Ovary (tissue), 9 donors: ENCODE data around the gene PIWIL1. TPM values are rescaled to one million over a fixed set of nuclear protein-coding genes. Genes with fewer than 3 reads are reported as not detected.

ENCODE experiments used
- DNase-seq, 5 donors: peaks; one replicate each; pipeline ENCODE4 v3.0.0-alpha.2; 2019 to 2020
- H3K27ac ChIP-seq, 2 donors: fragments of 200-600 bp; one replicate each; pipeline versions ENCODE4 v1.5.1 to v1.8.0; 2019 to 2022
- H3K27me3 ChIP-seq: fragments of 200-600 bp; one replicate; pipeline ENCODE4 v1.8.0; 2022
- H3K36me3 ChIP-seq: fragments of 200-600 bp; sonication (generic); one replicate; pipeline ENCODE4 v1.5.1; 2019
- H3K4me1 ChIP-seq: one replicate; pipeline ENCODE4 v1.8.1; 2013; ENCODE audit warnings: mild to moderate bottlenecking, moderate library complexity; ENCODE audit not compliant: insufficient read depth
- H3K4me3 ChIP-seq: fragments of 200-600 bp; sonication (generic); one replicate; pipeline ENCODE4 v1.5.1; 2017
- H3K9me3 ChIP-seq, 2 donors: fragments of 200-600 bp in 1 of 2; sonication (generic) in 1 of 2; one replicate each; pipeline versions ENCODE4 v1.5.1 to v1.8.1; 2013 to 2019; ENCODE audit warnings: mild to moderate bottlenecking in 1 of 2, moderate library complexity in 1 of 2
- EP300 ChIP-seq: sonication (generic); formaldehyde crosslinking; IDR thresholded peaks from one replicate; pipeline ENCODE4 v1.6.1; 2017; ENCODE audit warnings: antibody characterized with exemption
- POLR2A ChIP-seq: fragments of 450-650 bp; IDR thresholded peaks from one replicate; pipeline ENCODE4 v1.6.1; 2017; ENCODE audit warnings: antibody characterized with exemption, mild to moderate bottlenecking, moderate library complexity
- WGBS, 3 donors: extraction: QIAGEN DNeasy Blood & Tissue Kit in 1 of 3; methylation state at CpG; one replicate each; pipeline versions ENCODE4 v1.1.5 to v1.1.7; 2013 to 2017; 5-methylcytosine and 5-hydroxymethylcytosine counted together
- intact Hi-C, 4 donors: fragments of 100-400 bp; cut with DNase I; formaldehyde crosslinking; loops; one replicate each; pipeline versions ENCODE4 v1.11.0 to v1.15.1; 2022 to 2023
- polyA plus RNA-seq, 2 donors: library from polyadenylated mRNA; stranded (reverse); fragments of 200-250 nt in 1 of 2; fragments of 350-450 nt in 1 of 2; fragmentation: Illumina TruSeq in 1 of 2; extraction: RNeasy Lipid Tissue Mini Kit (QIAGEN cat#74804) in 1 of 2; gene quantifications; one replicate each; pipeline ENCODE4 v1.2.3, GENCODE V29; 2013 to 2014
- total RNA-seq, 7 donors: library from RNA; depleted of rRNA in 2 of 7; stranded (reverse); fragments of >200 nt in 2 of 7; fragmentation: NEBNext Ultra II Directional in 3 of 7; extraction: Animal tissue kit (Norgen Biotek cat#: 25700) in 3 of 7; gene quantifications; one replicate each; pipeline versions ENCODE4 v1.1.0 to v1.2.4, GENCODE V29; 2016 to 2023
- TF ChIP-seq, protein P1 (sequence below), 3 donors: fragments of 450-650 bp in 2 of 3; fragments of 200-600 bp in 1 of 3; IDR thresholded peaks; one replicate each; pipeline versions ENCODE4 v1.5.1 to v1.8.0; 2016 to 2022; ENCODE audit warnings: antibody characterized with exemption in 3 of 3, mild to moderate bottlenecking in 1 of 3
- donor health status: DM: no; HTN: no; CAD: no; lungs with moderate emphysema.
- donor health status: DM: no; HTN: no; CAD: no.
- donor health status: Bipolar disorder and iron deficiency.
- donor health status: DM: yes; HTN: yes; CAD: no.
- donor health status: DM: no; HTN: no; CAD: no.
- donor health status: DM: yes; HTN: yes; CAD: no.

Gene PIWIL1
- total and polyA plus RNA-seq, 9 donors: 0.12 to 1.3 (median 0.33) TPM; not detected in 5

GRCh38 chr12:130418251-130418650 is 80.6 kb downstream of the PIWIL1 start:
- no peaks in the 10 kb centered on the region for H3K4me1 ChIP-seq
- H3K36me3 ChIP-seq: no peaks in the 10 kb centered on the region
- no peaks in the 10 kb centered on the region for H3K27me3 ChIP-seq
- H3K27ac ChIP-seq: no peak overlapping the region
- H3K4me3 ChIP-seq: no peak overlapping the region
- intact Hi-C loops: no loop called here
- no peak for DNase-seq
- TF ChIP-seq POLR2A (no peak), EP300 (no peak)
- TF ChIP-seq, protein P1, sequence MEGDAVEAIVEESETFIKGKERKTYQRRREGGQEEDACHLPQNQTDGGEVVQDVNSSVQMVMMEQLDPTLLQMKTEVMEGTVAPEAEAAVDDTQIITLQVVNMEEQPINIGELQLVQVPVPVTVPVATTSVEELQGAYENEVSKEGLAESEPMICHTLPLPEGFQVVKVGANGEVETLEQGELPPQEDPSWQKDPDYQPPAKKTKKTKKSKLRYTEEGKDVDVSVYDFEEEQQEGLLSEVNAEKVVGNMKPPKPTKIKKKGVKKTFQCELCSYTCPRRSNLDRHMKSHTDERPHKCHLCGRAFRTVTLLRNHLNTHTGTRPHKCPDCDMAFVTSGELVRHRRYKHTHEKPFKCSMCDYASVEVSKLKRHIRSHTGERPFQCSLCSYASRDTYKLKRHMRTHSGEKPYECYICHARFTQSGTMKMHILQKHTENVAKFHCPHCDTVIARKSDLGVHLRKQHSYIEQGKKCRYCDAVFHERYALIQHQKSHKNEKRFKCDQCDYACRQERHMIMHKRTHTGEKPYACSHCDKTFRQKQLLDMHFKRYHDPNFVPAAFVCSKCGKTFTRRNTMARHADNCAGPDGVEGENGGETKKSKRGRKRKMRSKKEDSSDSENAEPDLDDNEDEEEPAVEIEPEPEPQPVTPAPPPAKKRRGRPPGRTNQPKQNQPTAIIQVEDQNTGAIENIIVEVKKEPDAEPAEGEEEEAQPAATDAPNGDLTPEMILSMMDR (IDR thresholded peaks at IDR 0.05): no peak
- 43 to 62% (median 44%) methylated on average over 3 of the region's 3 CpGs for WGBS, 3 donors
- no peaks in the 10 kb centered on the region for H3K9me3 ChIP-seq

DNA sequence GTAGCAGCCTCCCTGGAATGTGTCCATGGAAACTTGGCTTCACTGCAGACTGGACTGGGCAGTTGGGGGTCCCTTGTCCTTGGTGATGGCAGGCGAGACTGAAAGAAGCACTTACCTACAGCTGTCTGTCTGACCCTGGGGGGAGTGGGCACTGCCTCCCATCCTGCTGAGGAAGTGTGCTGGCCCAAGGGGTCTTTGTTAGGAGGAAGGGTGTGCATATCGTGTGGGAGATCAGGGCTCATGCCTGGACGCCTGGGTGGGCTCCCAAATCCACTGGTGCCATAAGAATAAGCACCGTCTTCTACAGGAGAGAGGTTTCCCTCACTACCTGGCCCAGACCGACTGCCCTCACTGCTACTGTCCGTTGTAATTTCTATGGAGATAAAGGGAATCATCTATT is 81.4 kb downstream of the PIWIL1 start:
- Histone ChIP-seq H3K4me1 (no peaks in the 10 kb centered on the region), H3K27ac (no peak overlapping the region), H3K9me3 (no peaks in the 10 kb centered on the region), H3K4me3 (no peak overlapping the region), H3K36me3 (no peaks in the 10 kb centered on the region), H3K27me3 (no peaks in the 10 kb centered on the region)
- TF ChIP-seq, protein P1 (IDR thresholded peaks at IDR 0.05): no peak
- TF ChIP-seq EP300 (no peak), POLR2A (no peak)
- intact Hi-C loops: no loop called here
- no peak for DNase-seq
- whole genome bisulfite sequencing, 3 donors: 66 to 69% (median 68%) methylated on average over 6 of the region's 6 CpGs

DNA sequence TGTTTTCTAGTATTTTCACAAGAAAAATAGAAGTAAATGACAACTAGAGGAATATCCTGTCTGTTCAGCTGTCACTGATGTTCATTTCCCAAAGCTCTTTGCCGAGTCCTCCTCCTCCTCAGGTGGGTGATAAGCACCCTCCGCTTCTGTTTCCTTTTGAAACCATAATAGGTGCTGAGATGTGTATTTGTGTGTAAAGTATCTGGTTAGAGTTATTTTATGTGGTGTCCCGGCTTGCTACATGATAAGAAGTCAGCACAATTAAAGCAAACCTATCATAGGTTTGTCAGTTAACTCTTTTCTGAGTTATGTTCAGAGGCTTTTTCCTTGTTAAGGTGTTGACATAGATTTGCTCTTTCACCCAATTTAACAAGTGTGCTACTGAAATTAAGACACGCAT is 82.4 kb downstream of the PIWIL1 start:
- DNase-seq: no peak
- no peaks in the 10 kb centered on the region for H3K36me3 ChIP-seq
- no peaks in the 10 kb centered on the region for H3K4me1 ChIP-seq
- no peak overlapping the region for H3K4me3 ChIP-seq
- TF ChIP-seq EP300 (no peak), POLR2A (no peak)
- TF ChIP-seq, protein P1 (IDR thresholded peaks at IDR 0.05): no peak
- no peak overlapping the region for H3K27ac ChIP-seq
- no peaks in the 10 kb centered on the region for H3K27me3 ChIP-seq
- intact Hi-C loops: no loop called here
- no peaks in the 10 kb centered on the region for H3K9me3 ChIP-seq
- 68 to 75% (median 74%) methylated on average over 4 of the region's 4 CpGs for WGBS, 3 donors

GRCh38 chr12:130421896-130422295 is 84.2 kb downstream of the PIWIL1 start:
- whole genome bisulfite sequencing, 3 donors: 69 to 82% (median 75%) methylated on average over 6 of the region's 6 CpGs
- H3K9me3 ChIP-seq: no peaks in the 10 kb centered on the region
- TF ChIP-seq, protein P1 (IDR thresholded peaks at IDR 0.05): no peak
- no peak for TF ChIP-seq EP300
- no peak for TF ChIP-seq POLR2A
- no peak overlapping the region for H3K27ac ChIP-seq
- H3K4me3 ChIP-seq: no peak overlapping the region
- no peaks in the 10 kb centered on the region for H3K4me1 ChIP-seq
- H3K27me3 ChIP-seq: no peaks in the 10 kb centered on the region
- H3K36me3 ChIP-seq: no peaks in the 10 kb centered on the region
- DNase-seq: no peak
- intact Hi-C loops: no loop called here

Other genes with a start within 250 kb of the PIWIL1 start
- gene FZD10, start 175.4 kb upstream of the PIWIL1 start, total RNA-seq: 1 to 10 TPM in 6 of 7 donors, under 1 TPM in 1; 0.08 to 6.1 (median 1.8) TPM
- gene FZD10, start 175.4 kb upstream of the PIWIL1 start, polyA plus RNA-seq: under 1 TPM; 0.41 to 0.47 TPM